DOHH2 (cell line): ENCODE results near the gene KCNN1.

ENCODE experiments used
- EZH2phosphoT487 ChIP-seq: fragments of 200-600 bp; sonication (generic); IDR thresholded peaks from 2 replicates; pipeline ENCODE4 v1.6.1; 2017; ENCODE audit warnings: borderline replicate concordance, mild to moderate bottlenecking, antibody characterized with exemption, low read length, moderate library complexity, mixed read lengths
- TF ChIP-seq, protein P1 (sequence below): fragments of 200-600 bp; sonication (generic); IDR thresholded peaks from one replicate; pipeline ENCODE4 v1.5.1; 2014; ENCODE audit warnings: antibody characterized with exemption, mild to moderate bottlenecking, low read depth, low read length; ENCODE audit not compliant: poor library complexity, severe bottlenecking

DNA sequence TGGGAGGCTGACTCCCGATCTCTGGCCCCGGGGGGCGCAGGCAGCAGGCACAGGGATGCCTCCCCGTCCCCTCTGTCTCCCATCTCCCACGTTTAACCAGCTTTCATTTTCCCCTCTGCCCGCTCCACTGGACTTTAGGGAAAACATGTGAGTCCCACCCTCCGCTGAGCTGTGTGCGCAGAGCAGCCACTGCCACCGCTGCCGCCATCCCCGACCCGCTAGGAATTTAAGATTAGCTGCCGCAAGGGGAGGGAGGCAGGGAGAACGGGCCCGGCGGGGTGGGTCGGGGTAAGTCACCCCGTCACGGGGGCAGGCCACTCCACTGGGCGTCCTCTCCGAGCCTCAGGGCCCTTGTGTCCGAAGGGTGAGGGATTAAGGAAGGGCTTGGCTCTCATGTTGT is 15.5 kb downstream of the KCNN1 start:
- TF ChIP-seq, protein P1, sequence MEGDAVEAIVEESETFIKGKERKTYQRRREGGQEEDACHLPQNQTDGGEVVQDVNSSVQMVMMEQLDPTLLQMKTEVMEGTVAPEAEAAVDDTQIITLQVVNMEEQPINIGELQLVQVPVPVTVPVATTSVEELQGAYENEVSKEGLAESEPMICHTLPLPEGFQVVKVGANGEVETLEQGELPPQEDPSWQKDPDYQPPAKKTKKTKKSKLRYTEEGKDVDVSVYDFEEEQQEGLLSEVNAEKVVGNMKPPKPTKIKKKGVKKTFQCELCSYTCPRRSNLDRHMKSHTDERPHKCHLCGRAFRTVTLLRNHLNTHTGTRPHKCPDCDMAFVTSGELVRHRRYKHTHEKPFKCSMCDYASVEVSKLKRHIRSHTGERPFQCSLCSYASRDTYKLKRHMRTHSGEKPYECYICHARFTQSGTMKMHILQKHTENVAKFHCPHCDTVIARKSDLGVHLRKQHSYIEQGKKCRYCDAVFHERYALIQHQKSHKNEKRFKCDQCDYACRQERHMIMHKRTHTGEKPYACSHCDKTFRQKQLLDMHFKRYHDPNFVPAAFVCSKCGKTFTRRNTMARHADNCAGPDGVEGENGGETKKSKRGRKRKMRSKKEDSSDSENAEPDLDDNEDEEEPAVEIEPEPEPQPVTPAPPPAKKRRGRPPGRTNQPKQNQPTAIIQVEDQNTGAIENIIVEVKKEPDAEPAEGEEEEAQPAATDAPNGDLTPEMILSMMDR: no peak
- TF ChIP-seq EZH2phosphoT487: no peak
